K562 (cell line): ENCODE data around the gene SCO1. TPM values are rescaled to one million over a fixed set of nuclear protein-coding genes. Genes with fewer than 3 reads are reported as not detected.

ENCODE experiments used
- ATF2 ChIP-seq: sonication (generic); formaldehyde crosslinking; IDR thresholded peaks from 2 replicates; pipeline ENCODE4 v1.8.1; 2022; ENCODE audit warnings: missing genetic modification reagents
- CHAMP1 ChIP-seq: fragments of 450-650 bp; IDR thresholded peaks from 2 replicates; pipeline ENCODE4 v1.6.1; 2016; ENCODE audit warnings: mild to moderate bottlenecking
- CXXC5 ChIP-seq: fragments of 250-450 bp; sonication (Bioruptor Pico); IDR thresholded peaks from 2 replicates; pipeline ENCODE4 v1.8.0; 2022; ENCODE audit warnings: inconsistent platforms, mild to moderate bottlenecking, moderate library complexity
- EP300 ChIP-seq: IDR thresholded peaks from 2 replicates; pipeline ENCODE4 v1.6.1; 2012; ENCODE audit warnings: low read length, improper control_type of control experiment
- GABPA ChIP-seq: fragments of 200-800 bp; sonication (Bioruptor generic); conservative IDR thresholded peaks from 2 replicates; pipeline ENCODE4 v1.6.1; 2016; ENCODE audit warnings: low read depth, missing genetic modification characterization, missing compliant biosample characterization
- MAX ChIP-seq: sonication (generic); formaldehyde crosslinking; IDR thresholded peaks from 2 replicates; pipeline ENCODE4 v1.9.0; 2022; ENCODE audit warnings: mild to moderate bottlenecking, missing genetic modification reagents
- PHF20 ChIP-seq: fragments of 450-650 bp; IDR thresholded peaks from 2 replicates; pipeline ENCODE4 v1.6.1; 2018; ENCODE audit not compliant: partially characterized antibody
- POLR2A ChIP-seq: fragments of 450-650 bp; conservative IDR thresholded peaks from 2 replicates; pipeline ENCODE4 v1.6.1; 2016
- SP1 ChIP-seq: sonication (generic); formaldehyde crosslinking; IDR thresholded peaks from 2 replicates; pipeline ENCODE4 v1.8.1; 2022; ENCODE audit warnings: mild to moderate bottlenecking, missing genetic modification reagents
- ZNF146 ChIP-seq: IDR thresholded peaks from one replicate; pipeline ENCODE4 v1.6.1; 2018; ENCODE audit warnings: missing compliant biosample characterization; ENCODE audit not compliant: unreplicated experiment
- polyA plus RNA-seq, 8 experiments: library from polyadenylated mRNA; depleted of rRNA in 4 of 8; stranded (reverse) in 5 of 8; unstranded in 3 of 8; fragments of >200 nt; fragmentation: Nextera tagmentation in 2 of 8; fragmentation: Illumina TruSeq in 1 of 8; extraction: Ambion mirVana in 2 of 8; extraction: Trizol in 1 of 8; gene quantifications; 2 replicates each; pipeline versions ENCODE4 v1.2.1 to v1.2.3, GENCODE V29; 2011 to 2014; ENCODE audit warnings: inconsistent platforms in 1 of 8, missing spikeins in 1 of 8
- total RNA-seq, 7 experiments: library from RNA; depleted of rRNA in 6 of 7; stranded (reverse); fragments of >200 nt in 6 of 7; fragmentation: Illumina TruSeq in 2 of 7; extraction: Trizol in 2 of 7; gene quantifications; 2 replicates each; pipeline versions ENCODE4 v1.2.1 to v1.2.3, GENCODE V29; 2011 to 2021; ENCODE audit warnings: low replicate concordance in 1 of 7
- TF ChIP-seq, protein P1 (sequence below), 2 experiments: fragments of 450-650 bp in 1 of 2; sonication (generic) in 1 of 2; formaldehyde crosslinking in 1 of 2; IDR thresholded peaks; 2 replicates each; pipeline versions ENCODE4 v1.7.1 to v1.9.0; 2016 to 2022; ENCODE audit warnings: inconsistent platforms in 1 of 2, mild to moderate bottlenecking in 1 of 2, missing genetic modification reagents in 1 of 2

SCO1 gene
- total and polyA plus RNA-seq, 9 of the 15 experiments (the other 6 are each of a cell fraction or from before 2014, with no cell fraction given): 7.1 to 40.9 (median 22.1) TPM

- TF ChIP-seq, protein P1, sequence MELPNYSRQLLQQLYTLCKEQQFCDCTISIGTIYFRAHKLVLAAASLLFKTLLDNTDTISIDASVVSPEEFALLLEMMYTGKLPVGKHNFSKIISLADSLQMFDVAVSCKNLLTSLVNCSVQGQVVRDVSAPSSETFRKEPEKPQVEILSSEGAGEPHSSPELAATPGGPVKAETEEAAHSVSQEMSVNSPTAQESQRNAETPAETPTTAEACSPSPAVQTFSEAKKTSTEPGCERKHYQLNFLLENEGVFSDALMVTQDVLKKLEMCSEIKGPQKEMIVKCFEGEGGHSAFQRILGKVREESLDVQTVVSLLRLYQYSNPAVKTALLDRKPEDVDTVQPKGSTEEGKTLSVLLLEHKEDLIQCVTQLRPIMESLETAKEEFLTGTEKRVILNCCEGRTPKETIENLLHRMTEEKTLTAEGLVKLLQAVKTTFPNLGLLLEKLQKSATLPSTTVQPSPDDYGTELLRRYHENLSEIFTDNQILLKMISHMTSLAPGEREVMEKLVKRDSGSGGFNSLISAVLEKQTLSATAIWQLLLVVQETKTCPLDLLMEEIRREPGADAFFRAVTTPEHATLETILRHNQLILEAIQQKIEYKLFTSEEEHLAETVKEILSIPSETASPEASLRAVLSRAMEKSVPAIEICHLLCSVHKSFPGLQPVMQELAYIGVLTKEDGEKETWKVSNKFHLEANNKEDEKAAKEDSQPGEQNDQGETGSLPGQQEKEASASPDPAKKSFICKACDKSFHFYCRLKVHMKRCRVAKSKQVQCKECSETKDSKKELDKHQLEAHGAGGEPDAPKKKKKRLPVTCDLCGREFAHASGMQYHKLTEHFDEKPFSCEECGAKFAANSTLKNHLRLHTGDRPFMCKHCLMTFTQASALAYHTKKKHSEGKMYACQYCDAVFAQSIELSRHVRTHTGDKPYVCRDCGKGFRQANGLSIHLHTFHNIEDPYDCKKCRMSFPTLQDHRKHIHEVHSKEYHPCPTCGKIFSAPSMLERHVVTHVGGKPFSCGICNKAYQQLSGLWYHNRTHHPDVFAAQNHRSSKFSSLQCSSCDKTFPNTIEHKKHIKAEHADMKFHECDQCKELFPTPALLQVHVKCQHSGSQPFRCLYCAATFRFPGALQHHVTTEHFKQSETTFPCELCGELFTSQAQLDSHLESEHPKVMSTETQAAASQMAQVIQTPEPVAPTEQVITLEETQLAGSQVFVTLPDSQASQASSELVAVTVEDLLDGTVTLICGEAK (IDR thresholded peaks at IDR 0.05): peak; percentile 96
- TF ChIP-seq, protein P1 (CRISPR knock-in tag; IDR thresholded peaks at IDR 0.05): no peak
- TF ChIP-seq CHAMP1: no peak
- peak; percentile 72 for TF ChIP-seq PHF20
- peak; percentile 9; the same call in 1 of the 2 replicates for TF ChIP-seq SP1 (CRISPR knock-in tag)
- no peak for TF ChIP-seq EP300
- TF ChIP-seq GABPA (tag): peak; percentile 97
- TF ChIP-seq POLR2A: peak; percentile 90
- no peak for TF ChIP-seq ATF2 (CRISPR knock-in tag)
- no peak for TF ChIP-seq ZNF146 (CRISPR knock-in tag)
- TF ChIP-seq MAX: peak; percentile 43; the same call in 1 of the 2 replicates
- TF ChIP-seq CXXC5: peak; percentile 72
Observed at GRCh38 chr17:10697092-10698081, at the start of gene SCO1, which contains the start of gene ADPRM (continued).
